ENCODE measurements around the gene ATG2B.
A peak's percentile ranks its signal among the peaks of the same experiment; 100 is the strongest.

The ATG2B gene

DNA sequence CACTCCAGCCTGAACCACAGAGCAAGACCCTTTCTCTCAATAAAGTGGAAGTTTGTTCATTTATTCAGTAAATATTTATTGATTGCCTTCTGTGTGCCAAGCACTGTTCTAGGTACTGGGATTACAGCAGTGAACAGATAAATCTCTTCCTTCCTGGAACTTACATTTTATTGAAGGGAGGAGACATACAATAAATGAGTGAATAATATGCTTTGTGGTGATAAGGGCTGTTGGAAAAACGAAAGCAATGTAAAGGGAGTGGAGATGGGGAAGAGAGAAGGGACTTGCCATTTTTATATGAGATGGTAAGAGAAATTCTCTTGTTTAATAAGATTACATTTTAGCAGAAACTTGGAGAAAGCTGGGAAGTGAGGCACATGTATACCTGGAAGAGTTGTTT, 1.8 kb upstream of the ATG2B start:
- peaks cover 32% of the 10 kb centered on the region for H3K4me1 ChIP-seq (ENCODE audit: insufficient read depth, low read length, severe bottlenecking)
- no peak overlapping the region for H3K27ac ChIP-seq (ENCODE audit: low read depth, low read length, poor library complexity, severe bottlenecking)
- no peaks in the 10 kb centered on the region for H3K9me2 ChIP-seq (ENCODE audit: low read depth, low read length)
- no peak overlapping the region for H2AFZ ChIP-seq (ENCODE audit: low read length)
- no peaks in the 10 kb centered on the region for H3K27me3 ChIP-seq (ENCODE audit: insufficient read depth, low read length)
- peaks cover 15% of the 10 kb centered on the region for H3K36me3 ChIP-seq (ENCODE audit: insufficient read depth, low read length)
- no peak for TF ChIP-seq EZH2 (IDR thresholded peaks at IDR 0.05; ENCODE audit: borderline replicate concordance, low read length)
- TF ChIP-seq, protein P1, sequence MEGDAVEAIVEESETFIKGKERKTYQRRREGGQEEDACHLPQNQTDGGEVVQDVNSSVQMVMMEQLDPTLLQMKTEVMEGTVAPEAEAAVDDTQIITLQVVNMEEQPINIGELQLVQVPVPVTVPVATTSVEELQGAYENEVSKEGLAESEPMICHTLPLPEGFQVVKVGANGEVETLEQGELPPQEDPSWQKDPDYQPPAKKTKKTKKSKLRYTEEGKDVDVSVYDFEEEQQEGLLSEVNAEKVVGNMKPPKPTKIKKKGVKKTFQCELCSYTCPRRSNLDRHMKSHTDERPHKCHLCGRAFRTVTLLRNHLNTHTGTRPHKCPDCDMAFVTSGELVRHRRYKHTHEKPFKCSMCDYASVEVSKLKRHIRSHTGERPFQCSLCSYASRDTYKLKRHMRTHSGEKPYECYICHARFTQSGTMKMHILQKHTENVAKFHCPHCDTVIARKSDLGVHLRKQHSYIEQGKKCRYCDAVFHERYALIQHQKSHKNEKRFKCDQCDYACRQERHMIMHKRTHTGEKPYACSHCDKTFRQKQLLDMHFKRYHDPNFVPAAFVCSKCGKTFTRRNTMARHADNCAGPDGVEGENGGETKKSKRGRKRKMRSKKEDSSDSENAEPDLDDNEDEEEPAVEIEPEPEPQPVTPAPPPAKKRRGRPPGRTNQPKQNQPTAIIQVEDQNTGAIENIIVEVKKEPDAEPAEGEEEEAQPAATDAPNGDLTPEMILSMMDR (IDR thresholded peaks at IDR 0.05; ENCODE audit: low read length), result no peak
- H3K9ac ChIP-seq (ENCODE audit: low read length), result no peak overlapping the region; the same call in 1 of the 2 replicates
- H3K4me3 ChIP-seq (ENCODE audit: low read depth, low read length, poor library complexity, severe bottlenecking), result peak overlapping the region; percentile 77
- no peaks in the 10 kb centered on the region for H3F3A ChIP-seq (ENCODE audit: insufficient read depth, low read length)
- H3K79me2 ChIP-seq (ENCODE audit: insufficient read depth, low read length), result peaks cover 77% of the 10 kb centered on the region
- no peaks in the 10 kb centered on the region for H4K20me1 ChIP-seq (ENCODE audit: insufficient read depth, low read length)
- H3K9me3 ChIP-seq (ENCODE audit: low read length), result peaks cover 3% of the 10 kb centered on the region; the same call in 1 of the 2 replicates
- peak overlapping the region; percentile 88 for H3K4me2 ChIP-seq (ENCODE audit: low read length)

DNA sequence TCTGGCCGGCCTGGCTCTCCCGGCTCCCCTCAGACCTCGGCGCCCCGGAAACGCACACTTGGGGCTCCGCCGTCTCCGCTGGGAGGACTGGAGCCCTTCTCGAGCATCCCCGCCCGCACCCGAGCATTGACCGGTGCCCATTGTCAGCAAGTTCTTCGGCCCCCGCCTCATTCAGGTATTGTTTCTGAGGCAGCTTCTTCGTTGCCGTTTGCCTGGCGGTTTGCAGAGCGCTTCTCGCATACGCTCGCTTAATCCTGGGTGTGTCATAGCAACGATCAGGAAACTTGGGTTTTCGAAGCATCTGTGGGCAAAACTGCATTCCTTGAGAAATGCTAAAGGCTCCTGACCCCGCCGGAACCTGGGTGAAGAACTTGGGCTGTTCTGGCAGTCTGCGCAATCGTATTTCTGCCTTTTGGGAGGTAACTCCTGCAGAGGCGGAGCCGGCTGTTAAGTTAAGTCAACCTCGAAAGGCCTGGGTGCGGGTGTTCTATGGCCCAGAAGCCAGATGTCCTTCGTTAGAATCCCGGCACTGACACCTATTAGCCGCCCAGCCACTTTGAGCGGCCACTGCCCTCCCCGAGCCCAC, 703 bp upstream of the ATG2B start:
- H3K36me3 ChIP-seq (ENCODE audit: insufficient read depth, low read length), result peaks cover 9% of the 10 kb centered on the region
- peaks cover 74% of the 10 kb centered on the region for H3K79me2 ChIP-seq (ENCODE audit: insufficient read depth, low read length)
- peaks cover 3% of the 10 kb centered on the region; the same call in 1 of the 2 replicates for H3K9me3 ChIP-seq (ENCODE audit: low read length)
- peaks cover 36% of the 10 kb centered on the region for H3K4me1 ChIP-seq (ENCODE audit: insufficient read depth, low read length, severe bottlenecking)
- TF ChIP-seq EZH2 (IDR thresholded peaks at IDR 0.05; ENCODE audit: borderline replicate concordance, low read length), result no peak
- TF ChIP-seq, protein P1 (IDR thresholded peaks at IDR 0.05; ENCODE audit: low read length), result no peak
- no peak overlapping the region for H2AFZ ChIP-seq (ENCODE audit: low read length)
- no peaks in the 10 kb centered on the region for H4K20me1 ChIP-seq (ENCODE audit: insufficient read depth, low read length)
- no peaks in the 10 kb centered on the region for H3K27me3 ChIP-seq (ENCODE audit: insufficient read depth, low read length)
- H3F3A ChIP-seq (ENCODE audit: insufficient read depth, low read length), result no peaks in the 10 kb centered on the region
- no peaks in the 10 kb centered on the region for H3K9me2 ChIP-seq (ENCODE audit: low read depth, low read length)
- peak overlapping the region; percentile 78 for H3K9ac ChIP-seq (ENCODE audit: low read length)
- peak overlapping the region; percentile 88 for H3K4me2 ChIP-seq (ENCODE audit: low read length)
- peak overlapping the region; percentile 77 for H3K4me3 ChIP-seq (ENCODE audit: low read depth, low read length, poor library complexity, severe bottlenecking)
- peak overlapping the region; percentile 9 for H3K27ac ChIP-seq (ENCODE audit: low read depth, low read length, poor library complexity, severe bottlenecking)

DNA sequence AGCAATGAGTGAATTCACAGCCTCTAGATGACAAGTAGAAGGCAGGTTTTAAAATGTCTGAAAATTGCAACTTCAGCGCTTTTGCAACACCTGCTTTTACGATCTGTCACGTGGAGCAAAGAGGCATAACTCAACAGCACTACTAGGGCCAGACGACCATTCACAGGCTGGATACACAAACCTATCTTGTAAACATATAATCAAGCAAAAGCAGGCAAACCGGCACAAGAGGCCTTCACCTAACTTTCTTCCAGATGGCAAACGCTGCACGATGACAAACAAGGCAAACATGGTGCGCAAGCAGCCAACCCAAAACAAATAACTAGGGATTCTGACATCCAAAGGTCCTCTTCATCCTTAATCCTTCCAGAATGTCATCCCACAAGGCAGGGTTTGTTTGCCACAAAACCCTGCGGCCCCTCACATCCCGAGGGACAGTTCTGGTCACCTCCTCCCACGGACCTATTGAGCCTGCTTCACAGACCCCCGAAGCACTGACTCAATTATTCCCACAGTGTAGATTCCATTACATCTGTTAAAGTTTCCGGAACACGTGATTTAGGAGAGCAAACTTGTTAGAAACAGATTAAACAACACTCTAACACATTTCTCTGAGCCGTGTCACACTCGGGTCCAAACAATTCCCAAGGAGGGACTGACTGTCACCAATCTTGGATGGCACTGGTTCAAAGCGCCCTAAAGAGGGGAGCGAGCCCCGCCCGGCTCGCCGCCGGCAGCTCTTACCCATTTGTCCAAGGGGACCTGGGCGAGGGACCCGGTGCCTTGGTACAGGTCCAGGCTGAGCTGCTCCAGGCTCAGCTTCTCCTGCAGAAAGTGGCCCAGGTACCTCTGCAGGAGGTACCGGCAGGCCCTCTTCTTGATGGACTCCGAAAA, 823 bp downstream of the ATG2B start:
- Histone ChIP-seq H3K27me3 (ENCODE audit: insufficient read depth, low read length) (no peaks in the 10 kb centered on the region), H3F3A (ENCODE audit: insufficient read depth, low read length) (no peaks in the 10 kb centered on the region), H3K4me1 (ENCODE audit: insufficient read depth, low read length, severe bottlenecking) (peaks cover 36% of the 10 kb centered on the region), H3K9me3 (ENCODE audit: low read length) (no peaks in the 10 kb centered on the region), H2AFZ (ENCODE audit: low read length) (no peak overlapping the region), H3K79me2 (ENCODE audit: insufficient read depth, low read length) (peaks cover 69% of the 10 kb centered on the region), H3K4me3 (ENCODE audit: low read depth, low read length, poor library complexity, severe bottlenecking) (peak overlapping the region; percentile 77), H3K36me3 (ENCODE audit: insufficient read depth, low read length) (peaks cover 7% of the 10 kb centered on the region; the same call in 1 of the 2 replicates), H3K9me2 (ENCODE audit: low read depth, low read length) (no peaks in the 10 kb centered on the region), H4K20me1 (ENCODE audit: insufficient read depth, low read length) (no peaks in the 10 kb centered on the region), H3K27ac (ENCODE audit: low read depth, low read length, poor library complexity, severe bottlenecking) (peak overlapping the region; percentile 63), H3K9ac (ENCODE audit: low read length) (peak overlapping the region; percentile 78), H3K4me2 (ENCODE audit: low read length) (peak overlapping the region; percentile 93)
- TF ChIP-seq, protein P1 (IDR thresholded peaks at IDR 0.05; ENCODE audit: low read length), result no peak
- TF ChIP-seq EZH2 (IDR thresholded peaks at IDR 0.05; ENCODE audit: borderline replicate concordance, low read length), result no peak

Data from OCI-LY1 (cell line).